Iris pigment epithelial cell (primary cell): ENCODE results near the gene KLHL3.

Experiments
- DNase-seq: peaks from one replicate; pipeline ENCODE4 v3.0.0-alpha.2; 2011; ENCODE audit warnings: low read depth

The KLHL3 gene

GRCh38 chr5:137708796-137709559 is 26.9 kb downstream of the KLHL3 start:
- no peak for DNase-seq

- no peak for DNase-seq
These were observed 27.8 kb downstream of the KLHL3 start for GRCh38 chr5:137708062-137708461.

GRCh38 chr5:137706841-137707240 is 29.0 kb downstream of the KLHL3 start:
- peak; percentile 50 for DNase-seq

GRCh38 chr5:137705106-137705505 is 30.8 kb downstream of the KLHL3 start:
- DNase-seq = peak; percentile 24

- DNase-seq = no peak
These were observed 32.3 kb downstream of the KLHL3 start for GRCh38 chr5:137703565-137703964.

- no peak for DNase-seq
These were observed 35.6 kb downstream of the KLHL3 start for GRCh38 chr5:137700282-137700680.

GRCh38 chr5:137699336-137700281 is 36.3 kb downstream of the KLHL3 start:
- DNase-seq = no peak

GRCh38 chr5:137696481-137696880 is 39.4 kb downstream of the KLHL3 start:
- DNase-seq = peak; percentile 37

GRCh38 chr5:137695651-137696428 is 40.0 kb downstream of the KLHL3 start:
- DNase-seq = no peak

- DNase-seq = no peak
These were observed 41.8 kb downstream of the KLHL3 start for GRCh38 chr5:137693951-137694721.

- no peak for DNase-seq
These were observed 42.5 kb downstream of the KLHL3 start for GRCh38 chr5:137693307-137693950.

GRCh38 chr5:137689306-137689705 is 46.6 kb downstream of the KLHL3 start:
- no peak for DNase-seq

- no peak for DNase-seq
These were observed 47.6 kb downstream of the KLHL3 start for GRCh38 chr5:137688210-137688840.

- no peak for DNase-seq
These were observed 51.1 kb downstream of the KLHL3 start for GRCh38 chr5:137684761-137685160.

GRCh38 chr5:137681191-137681590 is 54.7 kb downstream of the KLHL3 start:
- DNase-seq = no peak

GRCh38 chr5:137679910-137680309 is 56.0 kb downstream of the KLHL3 start:
- no peak for DNase-seq

GRCh38 chr5:137679195-137679594 is 56.7 kb downstream of the KLHL3 start:
- DNase-seq = no peak

- no peak for DNase-seq
These were observed 63.0 kb downstream of the KLHL3 start for GRCh38 chr5:137672881-137673280.

GRCh38 chr5:137672001-137672400 is 63.9 kb downstream of the KLHL3 start:
- DNase-seq = no peak

- no peak for DNase-seq
These were observed 66.1 kb downstream of the KLHL3 start for GRCh38 chr5:137669811-137670210.
